Fibroblast of mammary gland (primary cell): ENCODE results near the gene SH3RF2.

Experiments
- DNase-seq: peaks from one replicate; pipeline ENCODE4 v3.0.0-alpha.2; 2010; ENCODE audit warnings: low read depth
- H3K4me3 ChIP-seq: 2 replicates; pipeline ENCODE4 v1.5.1; 2011; ENCODE audit warnings: low read depth, mild to moderate bottlenecking, low read length, moderate library complexity; ENCODE audit not compliant: control insufficient read depth
- TF ChIP-seq, protein P1 (sequence below): conservative IDR thresholded peaks from 2 replicates; pipeline ENCODE4 v1.5.1; 2011; ENCODE audit warnings: low read depth, low read length, inconsistent platforms; ENCODE audit not compliant: control insufficient read depth, insufficient read depth

SH3RF2 gene

GRCh38 chr5:146070746-146071145, 134.4 kb downstream of the SH3RF2 start:
- DNase-seq: no peak
- no peak overlapping the region for H3K4me3 ChIP-seq
- TF ChIP-seq, protein P1, sequence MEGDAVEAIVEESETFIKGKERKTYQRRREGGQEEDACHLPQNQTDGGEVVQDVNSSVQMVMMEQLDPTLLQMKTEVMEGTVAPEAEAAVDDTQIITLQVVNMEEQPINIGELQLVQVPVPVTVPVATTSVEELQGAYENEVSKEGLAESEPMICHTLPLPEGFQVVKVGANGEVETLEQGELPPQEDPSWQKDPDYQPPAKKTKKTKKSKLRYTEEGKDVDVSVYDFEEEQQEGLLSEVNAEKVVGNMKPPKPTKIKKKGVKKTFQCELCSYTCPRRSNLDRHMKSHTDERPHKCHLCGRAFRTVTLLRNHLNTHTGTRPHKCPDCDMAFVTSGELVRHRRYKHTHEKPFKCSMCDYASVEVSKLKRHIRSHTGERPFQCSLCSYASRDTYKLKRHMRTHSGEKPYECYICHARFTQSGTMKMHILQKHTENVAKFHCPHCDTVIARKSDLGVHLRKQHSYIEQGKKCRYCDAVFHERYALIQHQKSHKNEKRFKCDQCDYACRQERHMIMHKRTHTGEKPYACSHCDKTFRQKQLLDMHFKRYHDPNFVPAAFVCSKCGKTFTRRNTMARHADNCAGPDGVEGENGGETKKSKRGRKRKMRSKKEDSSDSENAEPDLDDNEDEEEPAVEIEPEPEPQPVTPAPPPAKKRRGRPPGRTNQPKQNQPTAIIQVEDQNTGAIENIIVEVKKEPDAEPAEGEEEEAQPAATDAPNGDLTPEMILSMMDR: no peak

DNA sequence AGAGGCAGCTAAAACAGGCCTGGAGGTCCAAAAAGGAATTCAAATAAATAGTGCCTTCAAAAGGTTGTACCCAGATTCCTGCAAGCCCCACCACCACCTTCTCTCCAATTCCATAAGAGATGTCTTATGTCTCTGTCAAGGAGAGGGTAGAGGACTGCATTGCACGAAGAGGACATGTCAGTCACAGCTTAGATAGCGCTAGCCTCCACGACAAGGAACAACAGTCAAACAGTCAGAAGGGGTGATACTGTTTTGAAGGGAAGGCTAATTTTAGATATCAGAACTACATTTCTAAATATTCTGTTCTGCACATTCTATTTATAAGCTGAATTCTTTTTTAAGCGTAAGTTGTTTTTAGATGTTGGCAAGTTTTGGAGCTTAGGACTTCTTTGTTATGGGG, 134.8 kb downstream of the SH3RF2 start:
- TF ChIP-seq, protein P1: no peak
- DNase-seq: no peak
- H3K4me3 ChIP-seq: no peak overlapping the region

DNA sequence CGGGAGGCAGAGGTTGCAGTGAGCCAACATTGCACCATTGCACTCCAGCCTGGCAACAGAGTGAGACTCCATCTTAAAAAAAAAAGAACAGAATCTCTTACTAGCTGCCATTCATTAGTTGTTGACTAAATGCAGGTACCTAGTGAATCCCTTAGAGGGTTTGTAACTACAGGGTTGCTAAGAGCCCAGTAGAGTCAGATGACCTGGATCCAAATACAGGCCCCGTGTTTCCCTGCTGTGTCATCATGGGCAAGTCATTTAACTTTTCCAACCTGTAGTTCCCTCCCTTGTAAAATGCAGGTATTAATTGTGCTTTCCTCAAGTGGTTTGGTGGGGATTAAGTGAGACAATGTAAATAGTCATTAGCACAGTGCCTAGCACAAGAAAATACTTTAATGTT, 136.2 kb downstream of the SH3RF2 start:
- TF ChIP-seq, protein P1: no peak
- H3K4me3 ChIP-seq: no peak overlapping the region
- no peak for DNase-seq

- DNase-seq: no peak
- TF ChIP-seq, protein P1: no peak
- H3K4me3 ChIP-seq: no peak overlapping the region
Measured at GRCh38 chr5:146073239-146073900, 137.0 kb downstream of the SH3RF2 start.

GRCh38 chr5:146076028-146076427, 139.7 kb downstream of the SH3RF2 start:
- no peak overlapping the region for H3K4me3 ChIP-seq
- TF ChIP-seq, protein P1: no peak
- no peak for DNase-seq

- no peak for DNase-seq
- TF ChIP-seq, protein P1: no peak
- no peak overlapping the region for H3K4me3 ChIP-seq
Measured at GRCh38 chr5:146076455-146076854, 140.1 kb downstream of the SH3RF2 start.

DNA sequence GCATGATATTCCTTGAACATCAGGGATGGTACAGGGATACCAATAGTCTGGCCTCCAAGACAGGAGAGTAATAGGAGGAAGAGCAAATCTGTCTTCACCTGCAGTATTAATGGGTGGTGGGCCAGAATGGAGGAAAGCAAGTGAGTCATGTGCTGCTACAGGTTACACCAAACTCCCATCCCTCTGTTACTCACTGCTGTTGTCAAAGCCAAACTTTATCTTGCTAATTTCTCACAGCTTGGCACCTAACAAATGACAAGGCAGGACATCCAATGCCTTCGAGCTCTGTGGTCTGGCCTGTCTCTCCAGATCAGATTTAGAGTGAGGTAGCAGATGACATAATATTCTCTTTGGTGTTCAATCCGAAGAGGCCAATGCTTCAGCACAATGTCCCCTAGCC, 142.2 kb downstream of the SH3RF2 start:
- no peak for DNase-seq
- no peak overlapping the region for H3K4me3 ChIP-seq
- TF ChIP-seq, protein P1: no peak
